Stomach (tissue), 9 donors: ENCODE data around the gene ZNF689. TPM values are rescaled to one million over a fixed set of nuclear protein-coding genes. Genes with fewer than 3 reads are reported as not detected.

Experiments
- DNase-seq, 2 donors: peaks; one replicate each; pipeline versions ENCODE4 v3.0.0 to v3.0.0-alpha.2; 2013 to 2019
- H3K27ac ChIP-seq, 5 donors: fragments of 200-600 bp in 4 of 5; sonication (generic) in 4 of 5; one replicate each; pipeline ENCODE4 v1.5.1; 2013 to 2019; ENCODE audit warnings: mild to moderate bottlenecking in 1 of 5, moderate library complexity in 1 of 5
- H3K27me3 ChIP-seq, 3 donors: fragments of 200-600 bp; sonication (generic); one replicate each; pipeline ENCODE4 v1.5.1; 2017 to 2019; ENCODE audit warnings: mixed run types in 1 of 3
- H3K36me3 ChIP-seq, 4 donors: fragments of 200-600 bp; sonication (generic); 1 replicate in 3 of 4; 2 replicates in 1 of 4; pipeline ENCODE4 v1.5.1; 2016 to 2019
- H3K4me1 ChIP-seq, 4 donors: fragments of 200-600 bp; sonication (generic); one replicate each; pipeline ENCODE4 v1.5.1; 2016 to 2019
- H3K4me3 ChIP-seq, 4 donors: fragments of 200-600 bp; sonication (generic) in 3 of 4; one replicate each; pipeline ENCODE4 v1.5.1; 2016 to 2019; ENCODE audit warnings: mild to moderate bottlenecking in 1 of 4
- H3K9me3 ChIP-seq, 4 donors: fragments of 200-600 bp; sonication (generic); one replicate each; pipeline ENCODE4 v1.5.1; 2016 to 2019
- EP300 ChIP-seq: sonication (generic); formaldehyde crosslinking; IDR thresholded peaks from one replicate; pipeline ENCODE4 v1.6.1; 2017; ENCODE audit warnings: antibody characterized with exemption
- POLR2A ChIP-seq, 4 donors: fragments of 450-650 bp; IDR thresholded peaks; one replicate each; pipeline ENCODE4 v1.6.1; 2016; ENCODE audit warnings: antibody characterized with exemption in 4 of 4, control low read depth in 2 of 4, mild to moderate bottlenecking in 1 of 4, moderate library complexity in 1 of 4
- POLR2AphosphoS5 ChIP-seq, 3 donors: sonication (generic); formaldehyde crosslinking; IDR thresholded peaks; one replicate each; pipeline ENCODE4 v1.6.1; 2016; ENCODE audit warnings: antibody characterized with exemption in 3 of 3
- WGBS, 5 donors: extraction: QIAGEN DNeasy Blood & Tissue Kit in 3 of 5; methylation state at CpG; one replicate each; pipeline versions ENCODE4 v1.1.5 to v1.1.7; 2013 to 2018; 5-methylcytosine and 5-hydroxymethylcytosine counted together
- intact Hi-C: fragments of 100-400 bp; cut with DNase I; formaldehyde crosslinking; loops from one replicate; pipeline ENCODE4 v1.15.1; 2023; ENCODE audit warnings: low total_unique reads
- polyA plus RNA-seq, 3 donors: library from polyadenylated mRNA; stranded (reverse); fragments of 200-250 nt; gene quantifications; one replicate each; pipeline ENCODE4 v1.2.3, GENCODE V29; 2013
- total RNA-seq, 5 donors: library from RNA; depleted of rRNA; stranded (reverse); fragments of >200 nt; gene quantifications; one replicate each; pipeline versions ENCODE4 v1.1.0 to v1.2.3, GENCODE V29; 2014 to 2016
- TF ChIP-seq, protein P1 (sequence below), 7 experiments: fragments of 450-650 bp in 4 of 7; fragments of 200-600 bp in 3 of 7; sonication (generic) in 3 of 7; IDR thresholded peaks; one replicate each; pipeline ENCODE4 v1.5.1; 2016 to 2019; ENCODE audit warnings: antibody characterized with exemption in 7 of 7, control low read depth in 2 of 7, mild to moderate bottlenecking in 1 of 7
- donor health status: healthy with polysubstance abuse.
- donor health status: Bipolar disorder and iron deficiency.
- donor health status: healthy.

ZNF689 gene
- total and polyA plus RNA-seq, 8 donors: 0.58 to 86.4 (median 4.1) TPM

DNA sequence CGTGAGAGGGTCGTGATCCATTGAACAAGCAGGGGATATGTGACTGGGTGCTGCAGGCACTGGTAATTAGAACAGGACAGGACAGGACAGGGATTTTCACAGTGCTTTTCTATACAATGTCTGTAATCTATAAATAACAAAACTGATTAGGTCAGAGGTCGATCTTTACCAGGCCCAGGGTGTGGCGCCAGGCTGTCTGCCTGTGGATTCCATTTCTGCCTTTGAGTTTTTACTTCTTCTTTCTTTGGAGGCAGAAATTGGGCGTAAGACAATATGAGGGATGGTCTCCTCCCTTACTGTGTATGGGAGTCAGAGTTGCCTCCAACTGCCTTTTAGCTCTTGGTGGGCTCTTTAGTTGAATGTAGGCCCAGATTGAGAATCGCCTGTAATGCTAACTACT, 50.5 kb downstream of the ZNF689 start:
- Histone ChIP-seq H3K36me3 (peaks cover 13 to 17% (median 16%) of the 10 kb centered on the region in 4 donors), H3K27me3 (no peaks in the 10 kb centered on the region), H3K9me3 (no peaks in the 10 kb centered on the region), H3K4me1 (peaks cover 7 to 61% (median 47%) of the 10 kb centered on the region in 4 donors), H3K4me3 (no peak overlapping the region), H3K27ac (no peak overlapping the region)
- 84 to 91% (median 88%) methylated on average over 6 of the region's 6 CpGs for WGBS, 5 donors
- TF ChIP-seq POLR2AphosphoS5 (IDR thresholded peaks at IDR 0.05) (no peak), EP300 (no peak), POLR2A (IDR thresholded peaks at IDR 0.05) (no peak)
- TF ChIP-seq, protein P1, sequence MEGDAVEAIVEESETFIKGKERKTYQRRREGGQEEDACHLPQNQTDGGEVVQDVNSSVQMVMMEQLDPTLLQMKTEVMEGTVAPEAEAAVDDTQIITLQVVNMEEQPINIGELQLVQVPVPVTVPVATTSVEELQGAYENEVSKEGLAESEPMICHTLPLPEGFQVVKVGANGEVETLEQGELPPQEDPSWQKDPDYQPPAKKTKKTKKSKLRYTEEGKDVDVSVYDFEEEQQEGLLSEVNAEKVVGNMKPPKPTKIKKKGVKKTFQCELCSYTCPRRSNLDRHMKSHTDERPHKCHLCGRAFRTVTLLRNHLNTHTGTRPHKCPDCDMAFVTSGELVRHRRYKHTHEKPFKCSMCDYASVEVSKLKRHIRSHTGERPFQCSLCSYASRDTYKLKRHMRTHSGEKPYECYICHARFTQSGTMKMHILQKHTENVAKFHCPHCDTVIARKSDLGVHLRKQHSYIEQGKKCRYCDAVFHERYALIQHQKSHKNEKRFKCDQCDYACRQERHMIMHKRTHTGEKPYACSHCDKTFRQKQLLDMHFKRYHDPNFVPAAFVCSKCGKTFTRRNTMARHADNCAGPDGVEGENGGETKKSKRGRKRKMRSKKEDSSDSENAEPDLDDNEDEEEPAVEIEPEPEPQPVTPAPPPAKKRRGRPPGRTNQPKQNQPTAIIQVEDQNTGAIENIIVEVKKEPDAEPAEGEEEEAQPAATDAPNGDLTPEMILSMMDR (IDR thresholded peaks at IDR 0.05): no peak
- intact Hi-C loops: loop anchor here (10.0 kb wide), 1 partner anchor 95 kb away; the partner anchor contains the start of genes FBRS and PRR14
- DNase-seq: no peak

DNA sequence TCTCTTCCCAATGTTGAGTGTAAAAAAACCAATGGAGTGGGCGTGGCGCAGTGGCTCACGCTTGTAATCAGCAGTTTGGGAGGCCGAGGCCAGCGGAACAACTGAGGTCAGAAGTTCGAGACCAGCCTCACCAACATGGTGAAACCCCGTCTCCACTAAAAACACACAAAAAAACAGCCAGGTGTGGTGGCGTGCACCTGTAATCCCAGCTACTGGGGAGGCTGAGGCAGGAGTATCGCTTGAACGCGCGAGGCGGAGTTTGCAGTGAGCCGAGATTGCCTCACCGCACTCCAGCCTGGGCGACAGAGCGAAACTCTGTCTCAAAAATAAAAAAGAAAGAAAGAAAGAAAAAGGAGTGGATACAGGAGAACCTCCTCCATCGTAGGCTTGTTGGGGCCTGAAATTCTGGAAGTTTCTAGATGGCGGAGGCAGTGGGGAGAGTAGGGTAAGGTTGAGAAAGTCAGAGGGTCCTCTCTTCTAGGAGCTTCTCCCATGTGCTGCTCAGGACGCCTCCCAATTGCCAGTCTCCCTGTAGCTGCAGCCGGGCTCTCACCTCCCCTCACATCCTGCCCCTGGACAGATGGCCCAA, 51.3 kb downstream of the ZNF689 start:
- no peaks in the 10 kb centered on the region for H3K9me3 ChIP-seq
- peak overlapping the region; percentile 71 to 98 (median 96) for H3K27ac ChIP-seq
- intact Hi-C loops: no loop called here
- TF ChIP-seq POLR2AphosphoS5 (IDR thresholded peaks at IDR 0.05): no peak
- no peak for TF ChIP-seq EP300
- H3K4me1 ChIP-seq: peaks cover 7 to 68% (median 53%) of the 10 kb centered on the region in 4 donors
- H3K36me3 ChIP-seq: peaks cover 13 to 25% (median 24%) of the 10 kb centered on the region in 4 donors
- H3K4me3 ChIP-seq: peak overlapping the region; percentile 72 to 84 (median 78)
- DNase-seq: no peak
- no peaks in the 10 kb centered on the region for H3K27me3 ChIP-seq
- WGBS, 5 donors: 72 to 82% (median 77%) methylated on average over 21 of the region's 21 CpGs

DNA sequence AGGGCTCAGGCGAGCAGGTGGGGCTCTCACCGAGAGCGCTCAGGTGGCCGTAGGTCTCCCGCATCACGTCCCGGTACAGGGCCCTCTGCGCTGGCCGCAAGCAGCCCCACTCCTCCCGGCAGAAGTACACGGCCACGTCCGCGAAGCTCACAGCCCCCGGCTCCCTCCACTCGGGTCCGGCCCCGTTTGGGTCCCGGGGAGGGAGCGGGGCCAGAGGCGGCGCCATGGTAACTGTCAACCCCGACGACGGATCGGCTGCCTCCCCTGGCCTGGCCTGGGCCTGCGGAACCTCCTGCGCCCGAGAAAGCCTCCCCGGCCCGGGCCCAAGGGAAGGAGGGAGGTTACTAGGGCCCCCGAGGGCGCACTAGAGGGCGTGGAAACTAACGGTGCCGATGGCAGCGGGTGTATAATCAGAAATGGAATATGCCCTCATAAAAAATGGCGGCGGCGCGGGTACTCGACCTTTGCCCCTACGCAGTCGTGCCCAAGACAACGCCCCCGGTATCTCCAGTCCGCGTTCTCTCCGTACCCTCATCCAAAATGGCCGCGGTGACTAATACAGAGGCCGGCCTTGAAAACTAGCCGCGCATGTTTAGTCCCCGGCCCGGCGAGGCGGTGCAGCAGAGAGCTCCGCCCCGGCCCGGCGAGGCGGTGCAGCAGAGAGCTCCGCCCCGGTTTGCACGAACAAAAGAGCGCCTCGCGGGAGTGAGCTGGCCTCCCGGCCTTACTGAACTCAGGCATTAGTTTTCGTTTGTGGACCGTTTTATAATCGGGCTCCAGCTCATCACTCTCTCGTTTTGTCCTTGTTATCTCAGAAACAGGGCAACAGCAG, 52.0 kb downstream of the ZNF689 start, which contains the start of gene ZNF764:
ZNF764 (minus strand) TSS at position 418 of the 832 bp plus-strand sequence; CDS start at position 226, 192 bp downstream.
- peaks cover 7 to 75% (median 59%) of the 10 kb centered on the region in 4 donors for H3K4me1 ChIP-seq
- intact Hi-C loops: no loop called here
- peak; percentile 99 for DNase-seq
- WGBS, 5 donors: 0% methylated on average over 11 to 74 of the region's 74 CpGs
- H3K9me3 ChIP-seq: no peaks in the 10 kb centered on the region
- peak within 1 kb of the TSS; percentile 91 to 98 (median 96) for H3K27ac ChIP-seq
- TF ChIP-seq EP300 (no peak), POLR2AphosphoS5 (IDR thresholded peaks at IDR 0.05) (peak; percentile 48 to 91 (median 51)), POLR2A (IDR thresholded peaks at IDR 0.05) (peak in 1 of 4 donors; percentile 12)
- TF ChIP-seq, protein P1 (IDR thresholded peaks at IDR 0.05): peak in 1 of 7 experiments; percentile 6
- no peaks in the 10 kb centered on the region for H3K27me3 ChIP-seq
- peaks cover 13 to 32% (median 31%) of the 10 kb centered on the region in 4 donors for H3K36me3 ChIP-seq
- peak within 1 kb of the TSS; percentile 72 to 84 (median 78) for H3K4me3 ChIP-seq

DNA sequence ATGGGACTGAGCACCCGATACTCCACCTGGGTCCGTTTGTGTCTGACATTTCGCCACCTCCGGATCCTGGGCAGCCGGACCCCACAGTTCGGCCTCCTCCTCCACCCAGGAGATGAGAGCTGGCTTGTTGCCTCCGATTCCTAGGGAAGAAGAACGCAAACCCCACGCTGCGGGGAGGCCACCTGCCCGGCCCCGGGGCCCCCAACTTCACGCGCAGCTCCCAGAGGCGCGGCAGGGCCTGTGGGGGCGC, 52.6 kb downstream of the ZNF689 start:
- Histone ChIP-seq H3K36me3 (peaks cover 13 to 37% (median 37%) of the 10 kb centered on the region in 4 donors), H3K4me1 (peaks cover 7 to 80% (median 65%) of the 10 kb centered on the region in 4 donors), H3K9me3 (no peaks in the 10 kb centered on the region), H3K27ac (peak overlapping the region; percentile 91 to 98 (median 96)), H3K4me3 (peak overlapping the region; percentile 72 to 84 (median 78)), H3K27me3 (no peaks in the 10 kb centered on the region)
- WGBS, 5 donors: 0 to 1% (median 1%) methylated on average over 7 to 17 of the region's 17 CpGs; no CpG with 5 or more reads in 1 of the 5 donors
- TF ChIP-seq, protein P1 (IDR thresholded peaks at IDR 0.05): no peak
- no peak for TF ChIP-seq POLR2A (IDR thresholded peaks at IDR 0.05)
- no peak for TF ChIP-seq POLR2AphosphoS5 (IDR thresholded peaks at IDR 0.05)
- intact Hi-C loops: no loop called here
- no peak for DNase-seq
